Measurements from ENCODE around the gene MSL2.
"Not testable (repeated sequence)": the region's sequence is repeated elsewhere in the genome, so short reads cannot be mapped to it uniquely, and the experiment has no call there.

MSL2 gene

DNA sequence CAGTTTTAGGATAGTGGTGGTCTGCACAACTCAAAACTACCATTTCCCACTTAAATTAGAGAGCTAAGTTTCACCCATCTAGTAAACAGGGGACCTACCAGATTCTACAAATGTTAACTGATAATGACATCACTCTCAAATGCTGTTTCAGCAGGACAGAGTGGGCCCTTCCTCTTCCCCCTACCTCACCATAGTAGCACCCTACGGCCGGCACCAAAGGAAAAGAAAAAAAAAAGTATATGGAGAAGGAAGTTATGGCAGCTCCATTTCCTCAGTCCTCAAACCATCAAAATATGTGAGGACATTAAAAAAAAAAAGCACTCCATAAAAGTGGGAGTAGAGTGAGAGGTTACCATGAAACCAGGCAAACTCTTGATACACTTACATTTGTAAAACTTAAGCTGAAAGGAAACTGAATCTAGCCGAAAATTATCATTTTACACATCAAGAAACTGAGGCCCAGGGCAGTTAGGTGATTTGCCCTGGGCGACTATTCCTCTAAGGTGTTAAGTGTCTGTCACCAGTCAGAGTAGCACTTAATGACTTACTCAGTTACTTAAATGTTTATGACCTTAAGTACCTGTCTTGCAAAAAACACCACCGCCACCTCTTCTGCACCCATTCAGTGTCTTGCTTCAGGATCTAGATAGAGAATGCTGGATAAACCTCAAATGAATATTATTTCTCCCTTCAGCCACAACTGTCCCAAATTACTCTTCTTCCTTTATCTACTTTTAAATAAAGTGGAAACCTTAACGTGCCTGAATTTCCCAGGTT, 2.7 kb downstream of the MSL2 start:
- in situ Hi-C loops (cut with MboI; ENCODE audit: low sequenced_read_pairs): no loop called here

DNA sequence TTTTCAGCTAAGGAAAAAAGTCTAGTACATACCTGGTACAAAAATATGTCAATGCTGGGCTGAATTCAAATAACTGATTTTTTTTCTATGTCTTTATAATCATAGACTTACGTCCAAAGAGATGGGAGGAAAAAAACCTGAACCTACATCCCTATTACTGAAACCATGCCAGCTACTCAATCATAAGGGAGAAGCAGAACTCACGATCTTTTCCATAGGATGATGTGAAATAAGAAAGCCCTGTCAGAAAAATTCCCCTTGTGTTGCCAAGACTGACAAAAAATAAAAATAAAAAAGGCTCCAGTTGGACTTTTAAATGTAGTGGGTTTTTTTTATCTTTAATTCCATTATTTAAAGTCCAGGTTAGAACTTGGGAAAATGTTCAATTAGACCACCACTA, 3.3 kb downstream of the MSL2 start:
- in situ Hi-C loops (cut with MboI; ENCODE audit: low sequenced_read_pairs): no loop called here

DNA sequence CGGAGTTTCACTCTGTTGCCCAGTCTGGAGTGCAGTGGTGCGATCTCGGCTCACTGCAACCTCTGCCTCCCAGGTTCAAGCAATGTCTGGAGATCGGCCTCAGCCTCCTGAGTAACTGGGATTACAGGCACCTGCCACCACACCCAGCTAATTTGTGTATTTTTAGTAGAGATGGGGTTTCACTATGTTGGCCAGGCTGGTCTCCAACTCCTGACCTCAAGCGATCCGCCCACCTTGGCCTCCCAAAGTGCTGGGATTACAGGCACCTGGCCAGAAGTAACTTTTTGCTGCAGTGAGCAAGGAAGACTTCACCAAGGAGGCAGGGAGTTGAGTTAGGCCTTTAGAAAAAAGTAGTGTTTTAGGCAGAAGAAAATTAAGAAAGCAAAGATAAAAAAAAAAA, 3.9 kb downstream of the MSL2 start:
- in situ Hi-C loops (cut with MboI; ENCODE audit: low sequenced_read_pairs): not testable (repeated sequence)

DNA sequence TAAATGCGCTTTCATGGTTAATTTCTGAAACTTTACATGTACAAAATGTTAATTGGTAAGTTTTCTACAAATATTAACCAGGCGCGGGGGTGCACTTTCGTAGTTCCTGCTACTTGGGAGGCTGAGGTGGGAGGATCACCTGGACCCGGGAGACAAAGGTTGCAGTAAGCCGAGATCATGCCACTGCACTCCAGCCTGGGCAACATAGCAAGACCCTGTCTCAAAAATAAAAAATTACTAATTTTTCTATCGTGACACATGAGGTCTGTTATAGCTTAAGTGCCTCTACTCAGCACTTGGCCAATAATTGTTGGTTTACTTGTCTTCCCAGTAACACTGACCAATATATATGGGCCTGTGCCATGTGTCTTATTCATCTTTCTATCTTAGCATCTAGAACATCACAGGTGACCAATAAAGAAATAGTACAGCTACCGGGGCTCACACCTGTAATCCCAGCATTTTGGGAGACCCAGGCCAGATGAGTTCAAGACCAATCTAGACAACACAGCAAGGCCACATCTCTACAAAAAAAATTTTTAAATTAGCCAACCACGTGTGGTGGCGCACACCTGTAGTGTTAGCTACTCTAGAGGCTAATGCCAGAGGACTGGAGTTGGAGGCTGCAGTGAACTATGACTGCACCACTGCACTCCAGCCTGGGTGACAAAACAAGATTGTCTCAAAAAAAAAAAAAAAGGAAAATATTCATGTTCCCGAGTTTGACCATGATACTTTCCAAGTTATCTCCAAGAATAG, 6.1 kb downstream of the MSL2 start:
- in situ Hi-C loops (cut with MboI; ENCODE audit: low sequenced_read_pairs): no loop called here

DNA sequence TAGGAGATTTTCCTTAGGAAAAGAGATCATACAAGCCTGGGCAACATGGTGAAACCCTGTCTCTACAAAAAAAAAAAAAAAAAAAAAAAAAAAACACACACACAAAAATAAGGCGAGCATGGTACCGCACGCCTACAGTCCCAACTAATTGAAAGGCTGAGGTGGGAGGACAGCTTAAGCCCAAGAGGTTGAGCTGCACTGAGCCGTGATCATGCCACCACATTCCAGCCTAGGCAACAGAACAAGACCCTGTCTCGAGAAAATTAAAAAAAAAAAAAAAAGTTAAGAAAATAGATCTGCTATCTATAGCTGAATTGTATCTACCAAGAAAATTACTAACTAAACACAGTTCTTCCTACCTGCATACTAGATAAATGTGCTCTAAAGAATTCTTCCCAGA, 7.1 kb downstream of the MSL2 start:
- in situ Hi-C loops (cut with MboI; ENCODE audit: low sequenced_read_pairs): no loop called here

DNA sequence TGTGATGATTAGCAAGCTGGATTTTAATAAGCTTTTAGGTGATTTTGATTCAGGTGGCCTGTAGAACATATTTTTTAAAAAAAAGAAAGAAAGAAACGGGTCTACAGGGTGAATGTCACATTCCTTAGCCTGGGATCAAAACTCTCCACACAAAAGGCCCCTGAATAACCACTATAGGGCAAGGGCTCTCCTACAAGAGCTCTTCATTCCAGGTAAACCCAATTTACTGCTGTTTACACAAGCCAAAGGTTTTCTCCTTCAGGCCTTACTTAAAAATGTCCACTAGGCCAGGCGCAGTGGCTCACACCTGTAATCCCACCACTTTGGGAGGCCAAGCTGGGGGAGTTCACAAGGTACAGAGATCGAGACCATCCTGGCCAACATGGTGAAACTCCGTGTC, 8.3 kb downstream of the MSL2 start:
- in situ Hi-C loops (cut with MboI; ENCODE audit: low sequenced_read_pairs): no loop called here

DNA sequence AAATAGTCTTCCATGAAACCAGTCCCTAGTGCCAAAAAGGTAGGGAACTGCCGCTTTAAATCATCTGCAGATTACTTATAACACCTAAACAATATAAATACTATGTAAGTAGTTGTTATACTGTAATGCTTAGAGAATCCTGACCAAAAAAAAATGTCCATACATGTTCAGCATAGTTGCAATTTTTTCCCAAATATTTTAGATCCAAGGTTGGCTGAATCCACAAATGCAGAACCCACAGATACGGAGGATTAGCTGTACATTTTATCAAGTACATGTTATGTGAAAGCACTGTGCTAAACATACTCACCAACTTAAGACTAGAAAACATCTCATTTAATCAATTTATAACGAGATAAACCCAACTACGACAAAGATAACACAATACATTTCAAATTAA, 9.3 kb downstream of the MSL2 start:
- in situ Hi-C loops (cut with MboI; ENCODE audit: low sequenced_read_pairs): no loop called here

DNA sequence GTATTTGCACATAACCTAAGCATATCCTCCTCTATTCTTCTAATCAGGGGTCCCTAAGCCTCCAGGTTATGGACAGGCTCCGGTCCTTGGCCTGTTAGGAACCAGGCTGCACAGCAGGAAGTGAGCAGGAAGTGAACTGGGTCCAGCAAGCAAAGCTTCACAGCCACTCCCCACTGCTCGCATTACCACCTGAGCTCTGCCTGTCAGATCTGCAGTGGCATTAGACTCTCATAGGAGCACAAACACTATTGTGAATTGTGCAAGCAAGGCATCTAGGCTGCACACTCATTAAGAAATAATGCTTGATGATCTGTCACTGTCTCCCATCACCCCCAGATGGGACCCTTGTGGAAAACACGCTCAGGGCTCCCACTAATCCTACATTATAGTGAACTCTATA, 9.8 kb downstream of the MSL2 start:
- in situ Hi-C loops (cut with MboI; ENCODE audit: low sequenced_read_pairs): no loop called here

DNA sequence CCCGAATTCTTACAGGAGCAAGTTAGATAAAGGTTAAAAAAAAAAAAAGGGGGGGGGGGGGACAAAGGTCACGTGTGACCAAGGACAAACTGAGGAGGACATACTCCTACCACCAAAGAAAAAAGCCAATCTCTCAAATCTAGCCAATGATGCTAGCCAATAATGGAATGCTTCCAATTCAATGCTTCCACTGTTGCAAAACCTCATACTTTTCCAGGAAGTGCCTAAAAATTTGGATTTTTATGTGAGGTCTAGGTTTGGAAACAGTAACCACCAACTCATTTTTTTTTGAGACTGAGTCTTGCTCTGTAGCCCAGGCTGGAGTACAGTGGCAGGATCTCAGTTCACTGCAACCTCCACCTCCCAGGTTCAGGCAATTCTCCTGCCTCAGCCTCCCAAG, 11.4 kb downstream of the MSL2 start:
- in situ Hi-C loops (cut with MboI; ENCODE audit: low sequenced_read_pairs): no loop called here

DNA sequence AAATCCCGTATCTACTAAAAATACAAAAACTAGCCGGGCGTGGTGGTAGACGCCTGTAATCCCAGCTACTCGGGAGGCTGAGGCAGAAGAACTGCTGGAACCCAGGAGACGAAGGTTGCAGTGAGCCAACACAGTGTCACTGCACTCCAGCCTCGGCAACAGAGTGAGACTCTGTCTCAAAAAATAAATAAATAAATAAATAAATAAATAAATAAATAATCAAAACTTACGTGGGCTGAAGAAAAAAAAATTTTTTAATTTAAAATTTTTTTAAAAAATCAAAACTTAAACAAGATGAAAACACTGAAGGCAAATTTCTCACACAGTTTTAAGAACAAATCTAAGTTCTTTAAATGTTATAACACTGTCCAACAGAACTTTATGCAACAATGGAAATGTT, 14.4 kb downstream of the MSL2 start:
- in situ Hi-C loops (cut with MboI; ENCODE audit: low sequenced_read_pairs): no loop called here

DNA sequence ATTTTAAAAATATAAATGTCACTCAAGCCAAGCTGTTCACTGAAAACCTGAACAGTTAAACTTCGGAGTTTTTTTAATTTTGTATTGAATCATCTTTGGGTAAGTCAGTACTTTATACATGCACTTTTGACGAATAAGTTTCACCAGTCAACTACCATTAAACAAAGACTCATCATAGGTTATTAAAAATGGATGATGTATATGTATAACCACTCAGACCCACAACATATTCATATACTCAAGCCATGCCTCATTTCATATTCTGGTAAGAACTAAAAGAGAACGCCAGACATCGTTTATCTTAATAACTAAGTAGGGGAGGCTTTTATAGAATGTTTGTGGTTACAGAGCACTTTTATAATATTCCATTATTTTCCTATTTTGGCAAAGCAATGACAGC, 18.3 kb downstream of the MSL2 start:
- in situ Hi-C loops (cut with MboI; ENCODE audit: low sequenced_read_pairs): no loop called here

DNA sequence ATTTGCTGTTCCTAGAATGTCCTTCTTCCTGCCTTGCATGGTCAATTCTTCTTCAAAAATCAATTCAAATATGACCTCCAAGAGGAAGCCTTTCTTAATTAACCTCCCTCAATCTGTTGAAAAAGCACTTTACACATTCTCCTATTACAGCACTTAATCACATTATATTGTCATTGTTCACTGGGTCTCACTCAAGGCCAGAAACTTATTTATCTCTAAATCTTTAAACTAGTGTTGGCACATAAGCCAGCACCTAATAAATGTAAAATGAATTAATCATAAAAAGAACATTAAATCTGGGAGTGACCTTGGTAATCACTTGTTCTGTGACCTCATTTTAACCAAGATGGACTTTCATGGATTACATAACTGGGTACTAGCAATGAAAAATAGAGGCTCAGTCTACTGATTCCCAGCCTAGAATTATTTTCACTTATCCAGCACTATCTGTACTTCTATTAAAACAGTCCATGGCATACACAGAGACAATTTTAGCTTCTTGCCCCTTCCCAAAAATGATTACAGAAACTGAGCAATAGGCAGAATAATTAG, 22.1 kb downstream of the MSL2 start:
- in situ Hi-C loops (cut with MboI; ENCODE audit: low sequenced_read_pairs): no loop called here

DNA sequence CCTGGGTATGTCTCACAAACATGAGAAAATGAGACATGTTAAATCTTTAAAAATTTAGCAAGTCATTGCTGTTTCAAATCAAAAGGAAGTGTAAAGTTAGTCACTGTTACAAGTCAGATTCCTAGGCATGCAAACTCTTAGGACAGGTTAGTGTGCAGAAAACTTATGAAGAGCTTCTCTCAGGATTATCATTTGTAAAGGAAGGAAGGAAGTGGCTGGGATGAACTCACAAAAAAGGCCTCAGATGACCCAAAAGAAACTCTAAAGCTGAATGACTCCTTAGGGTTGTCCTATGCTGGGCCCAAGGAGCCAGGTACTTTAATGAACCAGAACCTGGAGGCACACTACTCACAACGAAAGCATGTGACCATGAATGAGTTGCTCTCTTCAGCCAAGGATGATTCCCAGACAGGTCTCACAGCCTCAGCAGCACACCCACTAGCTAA, 25.0 kb downstream of the MSL2 start:
- in situ Hi-C loops (cut with MboI; ENCODE audit: low sequenced_read_pairs): no loop called here

DNA sequence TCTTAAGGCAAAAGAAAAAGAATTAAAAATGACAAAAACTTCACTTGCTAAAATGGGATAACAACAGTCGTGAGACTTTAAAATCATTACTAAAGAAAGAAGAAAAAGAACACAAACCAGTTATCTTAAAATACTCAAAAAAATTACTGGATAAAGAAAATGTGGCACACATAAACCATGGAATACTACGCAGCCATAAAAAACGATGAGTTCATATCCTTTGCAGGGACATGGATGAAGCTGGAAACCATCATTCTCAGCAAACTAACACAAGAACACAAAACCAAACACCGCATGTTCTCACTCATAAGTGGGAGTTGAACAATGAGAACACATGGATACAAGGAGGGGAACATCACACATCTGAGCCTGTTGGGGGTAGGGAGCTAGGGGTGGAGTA, 27.9 kb downstream of the MSL2 start:
- in situ Hi-C loops (cut with MboI; ENCODE audit: low sequenced_read_pairs): not testable (repeated sequence)

DNA sequence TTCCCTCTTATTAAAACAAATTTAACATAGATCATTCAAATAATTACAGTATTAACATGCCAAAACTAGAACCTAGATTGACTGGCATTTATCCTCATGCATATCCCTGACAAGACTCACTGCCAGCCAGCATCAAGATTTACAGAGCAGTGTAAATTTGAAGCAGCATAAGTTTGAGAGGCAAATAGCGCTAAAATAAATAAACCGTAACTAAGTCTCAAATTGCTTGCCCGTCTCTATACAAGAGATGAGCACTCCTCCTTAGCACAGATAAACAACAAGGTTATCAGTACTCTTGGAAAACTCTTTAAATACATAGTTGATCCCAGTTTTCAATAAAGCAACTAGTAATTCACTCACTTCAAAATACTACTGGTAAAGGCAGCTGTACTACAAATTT, 29.6 kb downstream of the MSL2 start:
- in situ Hi-C loops (cut with MboI; ENCODE audit: low sequenced_read_pairs): no loop called here

DNA sequence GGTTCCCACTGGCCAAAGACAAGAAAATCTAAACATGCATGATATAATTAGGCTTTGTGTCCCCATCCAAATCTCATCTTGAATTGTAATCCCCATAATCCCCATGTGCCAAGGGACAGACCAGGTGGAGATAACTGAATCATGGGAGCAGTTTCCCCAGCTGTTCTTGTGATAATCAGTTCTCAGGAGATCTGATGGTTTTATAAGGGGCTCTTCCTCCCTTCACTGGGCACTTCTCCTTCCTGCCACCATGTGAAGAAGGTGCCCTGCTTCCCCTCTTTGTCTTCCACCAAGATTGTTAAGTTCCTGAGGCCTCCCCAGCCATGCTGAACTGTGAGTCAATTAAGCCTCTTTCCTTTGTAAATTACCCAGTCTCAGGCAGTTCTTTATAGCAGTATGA, 32.5 kb downstream of the MSL2 start:
- in situ Hi-C loops (cut with MboI; ENCODE audit: low sequenced_read_pairs): not testable (repeated sequence)

DNA sequence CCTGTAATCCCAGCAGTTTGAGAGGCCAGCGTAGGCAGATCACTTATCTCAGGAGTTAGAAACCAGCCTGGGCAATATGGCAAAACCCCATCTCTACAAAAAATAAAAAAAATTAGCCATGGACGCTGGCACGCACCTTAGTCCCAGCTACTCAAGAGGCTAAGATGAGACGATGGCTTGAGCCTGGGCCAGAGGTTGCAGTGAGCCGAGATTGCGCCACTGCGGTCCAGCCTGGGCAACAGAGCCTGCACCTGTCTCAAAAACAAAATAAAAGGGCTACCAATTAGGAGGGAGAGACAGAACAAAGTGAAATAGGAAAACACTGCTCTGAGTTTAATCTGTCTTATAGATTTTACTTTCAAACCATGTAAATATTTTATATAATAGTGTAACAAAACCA, 33.8 kb downstream of the MSL2 start:
- in situ Hi-C loops (cut with MboI; ENCODE audit: low sequenced_read_pairs): no loop called here

DNA sequence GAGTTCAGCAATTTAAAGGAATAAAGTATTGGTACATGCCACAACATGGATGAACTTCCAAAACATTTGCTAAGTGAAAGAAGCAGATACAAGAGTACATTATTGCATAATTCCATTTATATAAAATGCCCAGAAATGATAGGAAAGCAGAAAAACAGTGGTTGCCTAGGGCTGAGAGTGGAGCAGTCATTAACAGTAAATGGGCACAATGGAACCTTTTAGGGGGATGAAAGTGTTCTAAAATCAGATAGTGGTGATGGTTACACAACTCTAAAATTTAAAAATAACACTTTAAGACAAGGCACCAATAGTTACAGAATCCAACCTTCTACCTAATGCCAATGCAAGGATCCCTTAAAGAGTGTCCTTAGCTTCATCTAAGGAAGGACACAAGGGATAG, 34.6 kb downstream of the MSL2 start:
- in situ Hi-C loops (cut with MboI; ENCODE audit: low sequenced_read_pairs): no loop called here

DNA sequence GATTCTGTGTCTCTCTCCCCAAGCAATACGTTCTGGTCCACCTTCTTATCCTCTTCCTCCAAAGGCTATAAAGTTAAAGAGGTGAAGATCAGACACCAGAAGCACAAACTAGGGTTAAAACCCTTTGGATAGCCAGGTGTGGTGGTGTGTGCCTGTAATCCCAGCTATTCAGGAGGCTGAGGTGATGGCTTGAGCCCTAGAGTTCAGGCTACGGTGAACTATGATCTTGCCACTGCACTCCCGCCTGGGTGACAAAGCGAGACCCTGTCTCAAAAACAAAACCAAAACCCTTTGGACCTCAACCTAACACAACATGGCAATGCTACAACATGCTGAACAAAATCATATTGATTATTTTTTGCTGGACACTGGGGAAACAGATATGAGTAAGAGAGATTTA, 43.2 kb downstream of the MSL2 start:
- in situ Hi-C loops (cut with MboI; ENCODE audit: low sequenced_read_pairs): no loop called here

DNA sequence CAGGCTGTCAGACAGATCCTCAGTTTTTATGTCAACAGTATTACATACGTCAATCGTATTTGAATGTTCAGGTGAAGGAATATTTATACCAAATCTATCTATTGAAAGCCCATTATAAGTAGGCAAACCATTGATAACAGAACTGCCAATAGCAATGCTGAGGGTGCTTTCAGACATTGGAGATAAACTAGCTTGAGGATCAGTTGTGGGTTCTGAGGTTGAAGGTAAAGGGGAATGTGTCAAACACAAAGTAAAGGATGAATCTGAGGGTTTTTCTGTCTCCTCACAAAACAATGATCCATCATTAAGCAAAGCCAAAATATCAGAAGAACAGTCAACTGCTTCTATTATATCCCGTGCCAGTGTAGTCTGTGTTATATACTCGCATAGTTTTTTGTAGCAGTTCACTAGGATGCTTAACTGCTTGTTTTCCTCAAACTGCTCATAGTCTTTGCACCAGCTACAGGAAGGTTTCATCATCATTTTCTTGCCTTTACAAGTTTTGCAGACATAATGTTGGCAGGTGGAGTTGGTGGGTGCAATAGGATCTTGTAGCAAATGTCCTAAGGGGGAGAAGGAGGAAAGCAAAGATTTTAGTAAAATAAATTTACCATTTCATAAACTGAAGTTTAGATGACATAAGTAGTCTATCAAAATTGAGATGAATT, 43.8 kb downstream of the MSL2 start:
- in situ Hi-C loops (cut with MboI; ENCODE audit: low sequenced_read_pairs): no loop called here

DNA sequence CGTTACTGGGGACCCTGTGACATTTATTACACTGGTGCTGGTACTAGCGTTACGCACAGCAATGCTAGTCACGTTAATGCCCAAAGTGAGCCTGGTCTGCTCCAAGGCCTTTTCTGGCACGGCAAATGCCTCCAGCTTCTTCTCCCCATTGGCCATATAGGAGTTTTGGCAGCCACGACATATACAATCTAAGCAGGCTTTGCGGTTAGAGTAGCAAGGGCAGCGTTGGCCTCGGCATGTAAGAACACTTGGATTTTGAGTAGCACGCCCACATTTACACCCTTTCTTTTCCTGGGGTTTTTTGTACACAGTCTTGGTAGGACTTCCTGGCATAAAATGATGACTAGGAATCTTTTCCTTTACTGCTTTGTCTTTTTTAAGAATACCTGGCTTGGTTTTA, 44.9 kb downstream of the MSL2 start:
- in situ Hi-C loops (cut with MboI; ENCODE audit: low sequenced_read_pairs): no loop called here

DNA sequence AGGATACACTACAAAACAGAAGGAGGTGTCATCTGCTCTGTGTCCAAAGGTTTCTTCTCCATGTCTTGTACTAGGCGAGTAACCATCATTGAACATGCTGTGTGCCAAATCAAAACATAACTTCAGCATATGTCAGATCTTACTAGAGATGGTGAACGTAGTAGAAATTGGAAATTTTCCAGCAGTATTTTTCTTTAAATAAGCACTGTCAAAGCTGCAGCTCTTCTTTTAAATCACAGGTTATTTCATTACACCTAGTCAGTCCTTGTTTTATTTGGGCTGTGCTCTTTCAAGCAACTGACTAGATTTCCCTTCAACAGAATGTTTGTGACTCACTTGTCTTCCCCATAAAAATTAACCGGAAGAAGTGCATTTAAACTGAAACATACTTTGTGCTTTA, 46.5 kb downstream of the MSL2 start:
- in situ Hi-C loops (cut with MboI; ENCODE audit: low sequenced_read_pairs): no loop called here
